Retinal pigment epithelial cell (primary cell): ENCODE measurements around the gene MND1.
A peak's percentile ranks its signal among the peaks of the same experiment; 100 is the strongest.

ENCODE experiments used
- DNase-seq: peaks from one replicate; pipeline ENCODE4 v3.0.0-alpha.2; 2010; ENCODE audit warnings: low read depth
- H3K4me3 ChIP-seq: 2 replicates; pipeline ENCODE4 v1.5.1; 2011; ENCODE audit warnings: mild to moderate bottlenecking, low read length, control low read depth, moderate library complexity
- CTCF ChIP-seq: conservative IDR thresholded peaks from 2 replicates; pipeline ENCODE4 v1.5.1; 2011; ENCODE audit warnings: low read depth, low read length, control low read depth, inconsistent platforms

Gene MND1

GRCh38 chr4:153346031-153346430 is 1.5 kb downstream of the MND1 start:
- peak overlapping the region; percentile 61 for H3K4me3 ChIP-seq
- TF ChIP-seq CTCF, result no peak
- DNase-seq, result no peak

DNA sequence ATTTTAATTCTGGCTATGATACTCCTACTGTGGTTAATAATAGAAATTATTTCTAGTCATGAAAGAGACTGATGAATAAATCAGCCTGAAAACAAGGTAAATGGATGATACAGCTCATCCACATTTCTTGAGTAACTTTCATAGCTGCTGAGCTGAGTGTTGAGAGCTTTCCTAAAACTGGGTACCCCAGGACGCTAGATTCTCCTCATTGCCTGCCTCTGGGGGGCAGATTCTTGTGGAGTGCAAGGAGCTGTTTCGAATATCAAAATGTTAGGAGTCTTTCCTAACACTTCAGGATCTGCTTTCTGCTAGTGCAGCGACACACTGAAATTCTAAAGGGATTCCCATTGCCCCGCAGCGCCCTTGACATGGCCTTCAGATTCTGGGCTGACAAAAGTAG is 2.1 kb downstream of the MND1 start:
- DNase-seq, result no peak
- no peak overlapping the region for H3K4me3 ChIP-seq
- TF ChIP-seq CTCF, result peak; percentile 7

GRCh38 chr4:153347117-153347516 is 2.6 kb downstream of the MND1 start:
- H3K4me3 ChIP-seq, result no peak overlapping the region
- no peak for DNase-seq

GRCh38 chr4:153348006-153348405 is 3.5 kb downstream of the MND1 start:
- TF ChIP-seq CTCF, result no peak
- no peak overlapping the region for H3K4me3 ChIP-seq
- no peak for DNase-seq

More at GRCh38 chr4:153347117-153347516, 2.6 kb downstream of the MND1 start:
- no peak for TF ChIP-seq CTCF

- H3K4me3 ChIP-seq, result no peak overlapping the region
- DNase-seq, result no peak
- no peak for TF ChIP-seq CTCF
These were observed 4.8 kb downstream of the MND1 start for GRCh38 chr4:153349206-153349805.

DNA sequence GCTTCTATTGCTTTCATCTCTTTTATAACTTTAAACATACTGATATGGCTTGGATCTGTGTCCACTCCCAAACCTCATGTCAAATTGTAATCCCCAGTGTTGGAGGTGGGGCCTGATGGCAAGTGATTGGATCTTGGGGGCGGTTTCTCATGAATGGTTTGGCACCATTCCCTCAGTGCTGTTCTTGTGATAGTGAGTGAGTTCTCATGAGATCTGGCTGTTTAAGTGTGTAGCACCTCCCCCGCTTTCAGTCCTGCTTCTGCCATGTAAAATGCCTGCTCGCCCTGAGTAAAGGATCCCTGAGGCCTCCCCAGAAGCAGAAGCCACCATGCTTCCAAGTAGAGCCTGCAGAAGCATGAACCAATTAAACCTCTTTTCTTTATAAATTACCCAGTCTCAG is 17.7 kb downstream of the MND1 start:
- H3K4me3 ChIP-seq, result no peak overlapping the region
- DNase-seq, result peak; percentile 83
- TF ChIP-seq CTCF, result no peak

DNA sequence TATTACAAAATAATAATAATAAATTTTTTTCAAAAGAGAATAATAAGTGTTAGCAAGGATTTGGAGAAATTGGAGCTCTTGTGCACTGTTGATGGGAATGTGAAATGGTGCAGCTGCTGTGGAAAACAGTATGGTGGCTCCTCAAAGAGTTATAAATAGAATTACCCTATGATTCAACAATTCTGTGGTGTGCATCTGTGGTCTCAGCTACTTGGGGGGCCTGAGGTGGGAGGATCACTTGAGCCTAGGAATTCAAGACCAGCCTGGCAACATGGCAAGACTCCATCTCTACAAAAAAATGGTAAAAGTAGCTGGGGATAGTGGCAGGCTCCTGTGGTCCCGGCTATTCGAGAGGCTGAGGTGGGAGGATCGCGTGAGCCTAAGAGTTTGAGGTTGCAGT is 19.6 kb downstream of the MND1 start:
- H3K4me3 ChIP-seq, result no peak overlapping the region
- DNase-seq, result no peak
- no peak for TF ChIP-seq CTCF
